Fibroblast of the aortic adventitia (primary cell): ENCODE measurements around the gene OSTF1. TPM values are rescaled to one million over a fixed set of nuclear protein-coding genes. Genes with fewer than 3 reads are reported as not detected.

Source experiments
- DNase-seq: peaks from one replicate; pipeline ENCODE4 v3.0.0-alpha.2; 2010; ENCODE audit warnings: low read depth
- H3K4me3 ChIP-seq: 2 replicates; pipeline ENCODE4 v1.5.1; 2011; ENCODE audit warnings: low read depth, mild to moderate bottlenecking, control low read depth, low read length, moderate library complexity
- total RNA-seq: library from RNA; depleted of rRNA; stranded (reverse); fragments of >200 nt; gene quantifications from 2 replicates; pipeline ENCODE4 v1.2.3, GENCODE V29; 2012; ENCODE audit warnings: low replicate concordance
- TF ChIP-seq, protein P1 (sequence below): IDR thresholded peaks from 2 replicates; pipeline ENCODE4 v1.5.1; 2011; ENCODE audit warnings: mild to moderate bottlenecking, low read length, control low read depth, inconsistent platforms; ENCODE audit not compliant: insufficient read depth

OSTF1 gene
- total RNA-seq, 1 donor = 27.7 TPM

DNA sequence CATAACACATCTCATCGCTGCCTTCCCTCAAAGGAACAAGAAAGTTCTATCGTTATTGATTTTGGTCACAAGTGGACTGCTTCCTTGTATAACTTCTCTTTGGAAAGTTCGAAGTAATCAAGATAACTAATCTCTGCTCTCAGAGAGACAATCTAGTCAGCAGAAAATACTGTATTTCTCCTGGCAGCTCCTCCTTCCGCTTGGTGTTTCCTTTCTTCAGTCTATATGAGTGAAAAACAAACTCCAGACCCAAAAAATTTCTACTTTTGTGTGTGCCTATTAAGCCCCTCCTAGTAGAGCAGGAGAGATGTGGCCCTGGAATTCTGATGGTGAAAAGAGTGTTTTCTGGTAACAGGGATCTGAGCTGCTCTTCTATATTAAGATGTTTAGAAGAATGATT, 24.5 kb downstream of the OSTF1 start:
- TF ChIP-seq, protein P1, sequence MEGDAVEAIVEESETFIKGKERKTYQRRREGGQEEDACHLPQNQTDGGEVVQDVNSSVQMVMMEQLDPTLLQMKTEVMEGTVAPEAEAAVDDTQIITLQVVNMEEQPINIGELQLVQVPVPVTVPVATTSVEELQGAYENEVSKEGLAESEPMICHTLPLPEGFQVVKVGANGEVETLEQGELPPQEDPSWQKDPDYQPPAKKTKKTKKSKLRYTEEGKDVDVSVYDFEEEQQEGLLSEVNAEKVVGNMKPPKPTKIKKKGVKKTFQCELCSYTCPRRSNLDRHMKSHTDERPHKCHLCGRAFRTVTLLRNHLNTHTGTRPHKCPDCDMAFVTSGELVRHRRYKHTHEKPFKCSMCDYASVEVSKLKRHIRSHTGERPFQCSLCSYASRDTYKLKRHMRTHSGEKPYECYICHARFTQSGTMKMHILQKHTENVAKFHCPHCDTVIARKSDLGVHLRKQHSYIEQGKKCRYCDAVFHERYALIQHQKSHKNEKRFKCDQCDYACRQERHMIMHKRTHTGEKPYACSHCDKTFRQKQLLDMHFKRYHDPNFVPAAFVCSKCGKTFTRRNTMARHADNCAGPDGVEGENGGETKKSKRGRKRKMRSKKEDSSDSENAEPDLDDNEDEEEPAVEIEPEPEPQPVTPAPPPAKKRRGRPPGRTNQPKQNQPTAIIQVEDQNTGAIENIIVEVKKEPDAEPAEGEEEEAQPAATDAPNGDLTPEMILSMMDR = no peak
- H3K4me3 ChIP-seq = no peak overlapping the region
- no peak for DNase-seq

DNA sequence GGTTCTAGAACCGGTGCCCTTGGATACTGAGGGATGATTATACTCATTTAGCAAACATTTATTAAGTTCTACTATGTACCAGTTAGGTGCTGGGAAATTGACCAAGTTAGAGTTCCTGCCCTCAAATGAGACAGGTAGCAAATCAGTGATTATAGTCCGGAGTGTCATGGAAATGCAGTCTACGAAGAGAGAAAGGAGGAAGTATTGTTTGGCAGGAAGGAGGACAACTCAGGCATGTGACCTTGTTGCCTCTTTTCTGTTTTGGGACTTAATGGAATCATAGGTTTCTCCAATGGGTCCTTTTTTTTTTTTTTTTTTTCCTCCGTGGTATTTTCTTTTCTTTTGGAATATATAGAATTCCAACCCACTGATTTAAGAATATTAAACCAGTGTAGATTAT, 28.0 kb downstream of the OSTF1 start:
- H3K4me3 ChIP-seq = no peak overlapping the region
- TF ChIP-seq, protein P1 = no peak
- no peak for DNase-seq

DNA sequence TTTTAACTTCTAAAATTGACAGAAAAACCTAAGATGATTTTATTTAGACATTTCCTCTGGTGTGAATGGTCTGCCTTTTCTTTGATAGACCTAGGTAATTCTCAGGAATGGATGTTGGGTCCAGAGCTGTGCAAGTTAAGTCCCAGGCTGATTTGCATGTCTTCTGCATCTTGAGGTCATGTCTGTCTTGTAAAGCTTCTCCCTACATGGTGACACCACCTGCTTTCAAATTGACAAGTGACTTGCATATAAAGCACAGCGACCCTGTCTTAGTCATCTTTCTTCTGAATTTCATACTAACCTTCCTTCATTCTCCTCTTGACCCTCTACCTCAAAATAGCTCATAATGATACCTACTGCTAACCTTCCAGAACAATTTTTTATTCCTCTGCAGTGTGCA, 29.2 kb downstream of the OSTF1 start:
- TF ChIP-seq, protein P1 = no peak
- DNase-seq = no peak
- H3K4me3 ChIP-seq = no peak overlapping the region

DNA sequence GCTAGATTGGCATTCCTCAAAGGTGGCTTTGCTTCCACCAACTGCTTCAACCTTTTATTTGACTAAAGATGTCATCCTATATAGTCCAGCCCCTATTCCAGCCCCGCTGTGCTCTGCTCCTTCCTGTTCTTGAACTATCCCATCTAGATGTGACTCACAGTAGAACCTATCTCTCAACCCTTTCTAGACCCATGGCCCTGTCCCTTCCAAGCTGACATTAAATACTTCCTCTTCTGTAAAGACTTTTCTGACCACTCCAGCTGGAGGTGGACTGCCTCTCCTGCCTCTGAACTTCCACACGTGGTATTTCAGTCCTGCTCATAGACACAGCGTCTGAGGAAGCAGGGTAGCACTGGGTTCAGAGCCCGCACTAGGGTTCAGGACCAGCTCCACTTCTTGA, 32.4 kb downstream of the OSTF1 start:
- H3K4me3 ChIP-seq = no peak overlapping the region
- no peak for DNase-seq
- TF ChIP-seq, protein P1 = no peak

DNA sequence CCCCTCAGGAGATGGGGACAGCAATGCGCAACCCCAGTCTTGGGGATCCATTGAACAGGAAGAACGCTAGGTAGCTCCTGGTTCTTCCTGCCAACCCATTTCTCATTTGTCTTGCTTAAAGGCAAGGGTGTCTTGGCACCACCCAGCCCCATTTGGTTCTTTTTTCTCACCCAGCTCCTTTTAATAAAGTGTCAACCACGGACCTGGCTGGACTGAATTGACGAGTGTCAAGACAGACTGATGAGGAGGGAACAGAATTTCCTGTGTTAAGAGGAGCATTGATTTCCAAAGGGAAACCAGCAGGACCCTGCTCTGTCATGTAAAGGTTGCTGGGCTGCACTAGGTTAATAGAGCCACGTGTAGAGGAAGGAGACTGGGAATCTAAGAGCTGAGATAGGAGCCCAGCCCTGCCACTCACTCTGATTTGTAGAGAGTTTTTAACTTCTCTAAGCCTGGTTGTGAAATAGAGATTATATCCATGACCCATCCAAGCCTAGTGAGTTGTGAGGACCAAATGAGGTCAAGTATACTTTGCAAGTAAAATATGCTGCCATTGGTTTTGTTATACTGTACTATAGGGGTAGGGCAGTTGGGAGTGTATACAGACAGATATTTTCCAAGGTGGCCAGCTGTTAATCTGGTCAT, 33.7 kb downstream of the OSTF1 start:
- TF ChIP-seq, protein P1 = no peak

DNA sequence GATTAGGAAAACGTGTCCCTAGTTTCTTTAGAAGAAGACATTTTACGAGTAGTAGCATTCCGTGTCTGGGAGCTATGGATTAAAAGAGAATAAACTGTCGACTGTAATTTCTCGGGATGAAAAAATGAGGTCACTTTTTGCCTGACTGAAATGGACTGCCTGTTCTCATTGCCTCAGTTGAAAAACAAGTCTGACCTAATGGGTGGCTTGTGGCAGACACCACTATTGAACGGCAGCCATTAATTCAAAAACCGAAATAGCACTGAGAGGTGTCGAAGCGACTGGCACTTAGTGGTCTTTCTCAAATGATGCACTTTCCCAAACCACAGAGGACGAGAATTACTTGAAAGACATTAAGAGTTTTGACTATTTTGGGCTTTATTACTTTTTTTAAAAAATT, 35.4 kb downstream of the OSTF1 start:
- no peak overlapping the region for H3K4me3 ChIP-seq
- TF ChIP-seq, protein P1 = no peak
- DNase-seq = no peak

More for the DNA sequence above, 33.7 kb downstream of the OSTF1 start:
- no peak for DNase-seq
- H3K4me3 ChIP-seq = no peak overlapping the region

DNA sequence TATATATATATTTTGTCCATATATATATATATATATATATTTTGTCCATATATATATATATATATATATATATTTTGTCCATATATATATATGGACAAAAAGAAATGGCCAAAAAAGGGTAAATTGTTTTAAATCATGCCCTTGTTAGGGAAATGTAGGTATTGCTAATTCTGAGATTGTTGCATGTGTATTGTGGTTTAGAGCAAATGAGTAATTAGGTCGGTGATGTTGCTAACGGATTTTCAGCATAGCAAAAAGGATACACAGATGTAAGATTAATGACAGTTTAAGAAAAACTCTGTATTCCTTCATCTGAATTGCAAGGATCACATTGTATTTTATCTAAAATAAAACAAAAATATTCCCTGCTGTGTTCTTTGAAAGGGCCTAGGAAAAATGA, 40.2 kb downstream of the OSTF1 start:
- TF ChIP-seq, protein P1 = no peak
- no peak overlapping the region for H3K4me3 ChIP-seq
- no peak for DNase-seq
